Astrocyte of the spinal cord (primary cell): ENCODE data around the gene KLHL26.
"Not testable (repeated sequence)": the region's sequence is repeated elsewhere in the genome, so short reads cannot be mapped to it uniquely, and the experiment has no call there.

Source experiments
- DNase-seq: peaks from one replicate; pipeline ENCODE4 v3.0.0; 2011; ENCODE audit warnings: low read depth, low spot score
- H3K4me3 ChIP-seq: 2 replicates; pipeline ENCODE4 v1.5.1; 2011; ENCODE audit warnings: low read depth, mild to moderate bottlenecking, low read length, moderate library complexity
- in situ Hi-C: cut with HindIII; loops from 2 replicates; pipeline ENCODE4 v1.10.0; 2017; ENCODE audit warnings: low sequenced_read_pairs
- TF ChIP-seq, protein P1 (sequence below): IDR thresholded peaks from 2 replicates; pipeline ENCODE4 v1.5.1; 2012; ENCODE audit warnings: low read depth, mild to moderate bottlenecking, low read length, inconsistent platforms

Gene KLHL26

DNA sequence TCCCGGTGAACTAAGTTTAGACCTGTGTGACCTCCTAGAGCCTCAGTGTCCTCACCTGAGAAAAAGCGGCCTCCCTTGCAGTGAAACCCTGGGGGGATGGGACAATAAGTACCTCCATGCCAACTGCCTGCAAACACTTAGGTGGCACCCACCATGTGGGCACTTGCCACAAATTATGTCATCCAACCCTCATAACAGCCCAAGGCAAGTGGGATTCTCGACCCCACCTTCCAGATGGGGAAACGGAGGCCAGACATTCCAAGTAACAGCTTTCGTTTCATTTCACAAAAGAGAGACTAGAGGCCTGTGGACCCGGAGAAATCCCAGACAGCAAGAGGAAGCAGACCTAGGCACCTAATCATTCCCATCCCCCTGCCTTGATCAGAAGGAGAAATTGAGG, 41.4 kb upstream of the KLHL26 start:
- in situ Hi-C loops, result no loop called here
- H3K4me3 ChIP-seq, result no peak overlapping the region
- no peak for DNase-seq
- TF ChIP-seq, protein P1, sequence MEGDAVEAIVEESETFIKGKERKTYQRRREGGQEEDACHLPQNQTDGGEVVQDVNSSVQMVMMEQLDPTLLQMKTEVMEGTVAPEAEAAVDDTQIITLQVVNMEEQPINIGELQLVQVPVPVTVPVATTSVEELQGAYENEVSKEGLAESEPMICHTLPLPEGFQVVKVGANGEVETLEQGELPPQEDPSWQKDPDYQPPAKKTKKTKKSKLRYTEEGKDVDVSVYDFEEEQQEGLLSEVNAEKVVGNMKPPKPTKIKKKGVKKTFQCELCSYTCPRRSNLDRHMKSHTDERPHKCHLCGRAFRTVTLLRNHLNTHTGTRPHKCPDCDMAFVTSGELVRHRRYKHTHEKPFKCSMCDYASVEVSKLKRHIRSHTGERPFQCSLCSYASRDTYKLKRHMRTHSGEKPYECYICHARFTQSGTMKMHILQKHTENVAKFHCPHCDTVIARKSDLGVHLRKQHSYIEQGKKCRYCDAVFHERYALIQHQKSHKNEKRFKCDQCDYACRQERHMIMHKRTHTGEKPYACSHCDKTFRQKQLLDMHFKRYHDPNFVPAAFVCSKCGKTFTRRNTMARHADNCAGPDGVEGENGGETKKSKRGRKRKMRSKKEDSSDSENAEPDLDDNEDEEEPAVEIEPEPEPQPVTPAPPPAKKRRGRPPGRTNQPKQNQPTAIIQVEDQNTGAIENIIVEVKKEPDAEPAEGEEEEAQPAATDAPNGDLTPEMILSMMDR, result no peak

DNA sequence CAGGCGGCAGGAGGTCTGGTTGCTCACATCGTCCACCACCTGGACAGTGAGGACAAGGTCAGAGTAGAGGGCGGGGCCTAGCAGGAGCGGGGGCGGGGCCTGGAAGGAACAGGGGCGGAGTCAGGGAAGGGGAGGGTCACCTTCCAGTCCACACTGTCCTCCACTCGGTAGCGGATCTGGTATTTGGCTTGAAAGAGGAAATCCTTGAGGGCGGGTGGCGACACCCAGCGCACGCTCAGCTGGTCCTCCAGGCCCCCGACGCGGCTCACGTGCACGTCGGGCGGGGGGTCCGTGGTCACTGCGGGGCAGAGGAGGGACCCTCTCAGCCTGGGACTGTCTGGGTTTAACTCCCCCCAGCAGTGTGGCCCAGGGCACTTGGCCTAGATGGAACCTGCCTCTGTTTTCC, 40.1 kb upstream of the KLHL26 start:
- TF ChIP-seq, protein P1, result no peak
- in situ Hi-C loops, result no loop called here
- H3K4me3 ChIP-seq, result no peak overlapping the region
- DNase-seq, result no peak

DNA sequence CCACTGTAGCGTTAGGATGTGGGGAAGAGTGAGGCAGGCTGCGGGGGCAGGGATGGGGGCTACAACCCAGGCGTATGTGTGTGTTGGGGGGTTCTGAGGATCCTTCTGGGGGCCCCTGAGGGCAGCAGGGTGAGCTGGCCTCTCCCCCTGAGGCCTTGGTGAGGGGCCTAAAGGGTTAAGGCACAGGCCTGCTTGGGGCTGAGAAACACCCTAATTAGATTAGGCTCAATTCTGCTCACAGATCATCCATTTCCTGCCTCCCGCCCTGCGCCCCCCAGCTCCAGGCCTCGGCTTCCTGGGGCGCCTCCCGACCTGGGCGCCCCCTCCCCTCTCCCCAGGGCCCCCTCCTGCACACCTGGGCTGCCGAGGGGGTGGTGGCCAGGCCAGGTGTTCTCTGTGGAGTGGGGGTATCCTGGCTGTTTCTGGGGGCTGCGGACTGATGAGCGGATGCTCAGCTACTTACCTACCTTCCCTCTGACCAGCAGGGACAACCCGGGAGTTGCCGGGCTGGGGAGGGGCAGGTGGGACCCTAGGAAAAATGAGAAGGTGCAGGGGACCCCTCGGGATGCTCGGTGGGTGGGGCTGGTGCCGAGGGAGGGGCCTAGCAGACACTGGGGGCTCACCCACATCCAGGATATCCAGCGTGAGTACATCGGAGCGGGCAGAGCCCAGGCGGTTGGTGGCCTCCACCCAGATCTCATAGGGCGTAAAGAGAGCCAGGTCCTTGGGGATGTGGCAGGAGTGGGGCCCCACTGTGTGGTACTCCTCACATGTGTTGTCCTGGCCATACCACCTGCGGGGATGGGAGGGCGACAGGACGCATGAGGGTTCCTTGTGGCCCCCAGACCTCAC, 38.8 kb upstream of the KLHL26 start:
- in situ Hi-C loops, result no loop called here
- H3K4me3 ChIP-seq, result no peak overlapping the region

DNA sequence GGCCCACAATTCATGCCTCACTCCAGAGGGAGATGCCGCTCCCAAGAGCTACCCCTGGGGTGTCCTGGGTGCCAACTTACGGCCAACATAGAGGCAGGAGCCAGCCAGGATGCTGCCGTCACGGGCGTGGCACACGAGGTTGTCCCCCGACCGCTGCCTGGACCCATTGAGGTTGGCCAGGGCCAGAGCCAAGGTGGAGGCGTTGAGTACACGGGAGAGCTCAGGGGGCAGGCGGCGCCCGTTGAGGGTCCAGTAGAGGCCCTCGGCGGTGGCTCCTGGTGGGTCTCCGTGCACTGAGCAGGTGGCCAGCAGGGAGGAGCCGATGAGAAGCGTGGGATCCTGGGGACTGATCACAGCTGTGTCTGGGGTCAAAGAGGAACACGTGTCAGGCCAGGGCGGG, 37.3 kb upstream of the KLHL26 start:
- in situ Hi-C loops, result no loop called here
- no peak overlapping the region for H3K4me3 ChIP-seq
- no peak for DNase-seq
- TF ChIP-seq, protein P1, result no peak

More for the DNA sequence above, 38.8 kb upstream of the KLHL26 start:
- TF ChIP-seq, protein P1, result no peak
- no peak for DNase-seq

DNA sequence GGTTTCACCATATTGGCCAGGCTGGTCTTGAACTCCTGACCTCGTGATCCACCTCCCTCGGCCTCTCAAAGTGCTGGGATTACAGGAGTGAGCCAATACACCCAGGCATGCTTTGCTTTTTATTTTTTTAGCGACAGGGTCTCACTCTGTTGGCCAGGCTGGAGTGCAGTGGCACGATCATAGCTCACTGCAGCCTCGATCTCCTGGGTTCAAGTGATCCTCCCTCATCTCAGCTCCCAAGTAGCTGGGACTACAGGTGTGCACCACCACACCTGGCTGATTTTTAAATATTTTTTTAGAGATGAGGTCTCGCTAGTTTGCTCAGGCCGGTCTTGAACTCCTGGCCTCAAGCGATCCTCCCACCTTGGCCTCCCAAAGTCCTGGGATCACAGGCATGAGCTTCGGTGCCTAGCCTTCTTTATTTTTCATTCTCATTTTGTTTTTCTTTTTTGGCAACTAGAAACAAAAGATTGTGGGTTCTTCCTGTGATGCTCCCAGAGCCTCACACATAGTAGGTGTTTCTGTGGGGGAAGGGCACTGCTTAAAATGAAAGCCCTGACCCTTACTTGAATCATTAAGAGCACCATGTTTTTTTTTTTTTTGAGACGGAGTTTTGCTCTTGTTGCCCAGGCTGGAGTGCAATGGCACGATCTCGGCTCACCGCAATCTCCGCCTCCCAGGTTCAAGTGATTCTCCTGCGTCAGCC, 36.0 kb upstream of the KLHL26 start:
- DNase-seq, in situ Hi-C loops, H3K4me3 ChIP-seq: not testable (repeated sequence)

DNA sequence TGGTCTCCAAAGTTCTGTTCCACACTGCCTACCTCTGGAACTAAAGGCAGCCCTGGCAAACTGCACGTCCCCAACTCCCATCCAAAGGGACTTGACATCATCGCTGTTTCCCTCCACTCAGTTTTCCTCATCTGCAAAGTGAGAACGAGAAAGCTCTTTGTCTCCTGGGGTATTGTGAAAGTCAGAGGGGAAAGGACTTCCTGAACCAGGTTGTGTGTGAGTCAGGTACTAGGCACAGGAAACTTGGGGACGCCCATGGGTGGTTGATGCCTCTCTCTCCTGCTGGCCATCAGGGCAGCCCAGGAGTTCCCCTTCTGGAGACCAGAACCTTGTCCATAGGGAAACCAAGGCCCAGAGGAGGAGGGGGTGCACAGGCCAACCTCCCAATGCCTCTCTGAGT, 35.0 kb upstream of the KLHL26 start:
- in situ Hi-C loops, result no loop called here
- DNase-seq, result no peak
- no peak overlapping the region for H3K4me3 ChIP-seq
- TF ChIP-seq, protein P1, result no peak
